GM21723 (cell line): ENCODE measurements around the gene STAT3.
A peak's percentile ranks its signal among the peaks of the same experiment; 100 is the strongest.

Experiments used
- ATAC-seq: cut with Tn5 transposase; IDR thresholded peaks from one replicate; pipeline ENCODE4 v1.9.1; 2021; ENCODE audit warnings: mild to moderate bottlenecking, moderate library complexity; ENCODE audit not compliant: unreplicated experiment

Gene STAT3

GRCh38 chr17:42282478-42283080, 105.7 kb downstream of the STAT3 start:
- no peak for ATAC-seq

GRCh38 chr17:42281571-42282096, 106.6 kb downstream of the STAT3 start:
- no peak for ATAC-seq

- no peak for ATAC-seq
Measured at GRCh38 chr17:42279776-42280630, 108.2 kb downstream of the STAT3 start.

GRCh38 chr17:42277342-42277712, 110.9 kb downstream of the STAT3 start:
- no peak for ATAC-seq

- peak; percentile 34 for ATAC-seq
Measured at GRCh38 chr17:42276609-42277341, 111.5 kb downstream of the STAT3 start.

- peak; percentile 58 for ATAC-seq
Measured at GRCh38 chr17:42276359-42276608, 112.0 kb downstream of the STAT3 start, which contains the start of gene STAT5B. TSS of gene STAT5B (minus strand) at chr17:42276391. CDS start at chr17:42232127, 44,264 bp downstream.

GRCh38 chr17:42275527-42276358, 112.5 kb downstream of the STAT3 start:
- ATAC-seq, result peak; percentile 56

- no peak for ATAC-seq
Measured at GRCh38 chr17:42274812-42275526, 113.3 kb downstream of the STAT3 start.

GRCh38 chr17:42274253-42274542, 114.0 kb downstream of the STAT3 start:
- ATAC-seq, result no peak

GRCh38 chr17:42273474-42274252, 114.6 kb downstream of the STAT3 start:
- ATAC-seq, result no peak

GRCh38 chr17:42272162-42272907, 115.9 kb downstream of the STAT3 start:
- no peak for ATAC-seq

GRCh38 chr17:42271779-42272035, 116.5 kb downstream of the STAT3 start:
- ATAC-seq, result no peak

- no peak for ATAC-seq
Measured at GRCh38 chr17:42271006-42271778, 117.0 kb downstream of the STAT3 start.

- no peak for ATAC-seq
Measured at GRCh38 chr17:42270596-42270995, 117.6 kb downstream of the STAT3 start.

- no peak for ATAC-seq
Measured at GRCh38 chr17:42270170-42270535, 118.1 kb downstream of the STAT3 start.

- ATAC-seq, result no peak
Measured at GRCh38 chr17:42268236-42268635, 120.0 kb downstream of the STAT3 start.

- ATAC-seq, result no peak
Measured at GRCh38 chr17:42266918-42267766, 121.1 kb downstream of the STAT3 start.

- no peak for ATAC-seq
Measured at GRCh38 chr17:42266462-42266861, 121.8 kb downstream of the STAT3 start.
